Measurements from ENCODE around the gene MAOA.
"Not testable (repeated sequence)": the region's sequence is repeated elsewhere in the genome, so short reads cannot be mapped to it uniquely, and the experiment has no call there.

Gene MAOA

GRCh38 chrX:43664708-43665107 is 8.6 kb downstream of the MAOA start:
- no peak overlapping the region for H2AFZ ChIP-seq (ENCODE audit: low read depth)
- H3K79me2 ChIP-seq (ENCODE audit: insufficient read depth, low read depth): no peaks in the 10 kb centered on the region
- no peaks in the 10 kb centered on the region for H3K36me3 ChIP-seq (ENCODE audit: insufficient read depth)
- H3K4me2 ChIP-seq: no peak overlapping the region
- no peak for TF ChIP-seq CTCF (conservative IDR thresholded peaks at IDR 0.05; ENCODE audit: low read depth, low read length)
- H3K4me3 ChIP-seq (IDR thresholded peaks at IDR 0.05; ENCODE audit: insufficient read depth, low read depth, low read length): no peak overlapping the region
- no peak overlapping the region for H3K9ac ChIP-seq
- no peaks in the 10 kb centered on the region for H4K20me1 ChIP-seq (ENCODE audit: insufficient read depth)
- no peaks in the 10 kb centered on the region for H3K27me3 ChIP-seq (ENCODE audit: insufficient read depth, low read depth)
- no peaks in the 10 kb centered on the region for H3K4me1 ChIP-seq (ENCODE audit: low read depth, poor library complexity, severe bottlenecking)
- no peak overlapping the region for H3K27ac ChIP-seq

- H3K4me3 ChIP-seq (IDR thresholded peaks at IDR 0.05; ENCODE audit: insufficient read depth, low read depth, low read length): no peak overlapping the region
- no peak overlapping the region for H2AFZ ChIP-seq (ENCODE audit: low read depth)
- no peaks in the 10 kb centered on the region for H4K20me1 ChIP-seq (ENCODE audit: insufficient read depth)
- no peaks in the 10 kb centered on the region for H3K27me3 ChIP-seq (ENCODE audit: insufficient read depth, low read depth)
- TF ChIP-seq CTCF (conservative IDR thresholded peaks at IDR 0.05; ENCODE audit: low read depth, low read length): no peak
- H3K79me2 ChIP-seq (ENCODE audit: insufficient read depth, low read depth): no peaks in the 10 kb centered on the region
- no peak overlapping the region for H3K9ac ChIP-seq
- H3K27ac ChIP-seq: no peak overlapping the region
- no peaks in the 10 kb centered on the region for H3K4me1 ChIP-seq (ENCODE audit: low read depth, poor library complexity, severe bottlenecking)
- H3K36me3 ChIP-seq (ENCODE audit: insufficient read depth): no peaks in the 10 kb centered on the region
- no peak overlapping the region for H3K4me2 ChIP-seq
Measured at GRCh38 chrX:43666311-43666912, 10.3 kb downstream of the MAOA start.

GRCh38 chrX:43675965-43676628 is 20.0 kb downstream of the MAOA start:
- H3K27me3 ChIP-seq (ENCODE audit: insufficient read depth, low read depth); H2AFZ ChIP-seq (ENCODE audit: low read depth); H4K20me1 ChIP-seq (ENCODE audit: insufficient read depth); H3K4me2 ChIP-seq; H3K27ac ChIP-seq; H3K9ac ChIP-seq; H3K79me2 ChIP-seq (ENCODE audit: insufficient read depth, low read depth); H3K4me1 ChIP-seq (ENCODE audit: low read depth, poor library complexity, severe bottlenecking); H3K4me3 ChIP-seq (IDR thresholded peaks at IDR 0.05; ENCODE audit: insufficient read depth, low read depth, low read length); H3K36me3 ChIP-seq (ENCODE audit: insufficient read depth): not testable (repeated sequence)

GRCh38 chrX:43676971-43677572 is 21.0 kb downstream of the MAOA start:
- Histone ChIP-seq H3K27ac (no peak overlapping the region), H3K9ac (no peak overlapping the region)

More at GRCh38 chrX:43676971-43677572, 21.0 kb downstream of the MAOA start:
- Histone ChIP-seq H3K27me3 (ENCODE audit: insufficient read depth, low read depth) (no peaks in the 10 kb centered on the region), H2AFZ (ENCODE audit: low read depth) (no peak overlapping the region), H3K36me3 (ENCODE audit: insufficient read depth) (no peaks in the 10 kb centered on the region), H3K79me2 (ENCODE audit: insufficient read depth, low read depth) (no peaks in the 10 kb centered on the region), H3K4me3 (IDR thresholded peaks at IDR 0.05; ENCODE audit: insufficient read depth, low read depth, low read length) (no peak overlapping the region), H3K4me2 (no peak overlapping the region), H4K20me1 (ENCODE audit: insufficient read depth) (no peaks in the 10 kb centered on the region), H3K4me1 (ENCODE audit: low read depth, poor library complexity, severe bottlenecking) (no peaks in the 10 kb centered on the region)
- TF ChIP-seq CTCF (conservative IDR thresholded peaks at IDR 0.05; ENCODE audit: low read depth, low read length): no peak
